Breast epithelium (tissue), 4 donors: ENCODE data around the gene RPS21. TPM values are rescaled to one million over a fixed set of nuclear protein-coding genes. Genes with fewer than 3 reads are reported as not detected.

Experiments used
- DNase-seq, 2 donors: peaks; one replicate each; pipeline ENCODE4 v3.0.0-alpha.2; 2019; ENCODE audit warnings: low spot score in 2 of 2
- H3K27ac ChIP-seq, 2 donors: fragments of 200-600 bp; sonication (generic) in 1 of 2; one replicate each; pipeline ENCODE4 v1.5.1; 2016 to 2019; ENCODE audit warnings: mild to moderate bottlenecking in 1 of 2
- H3K27me3 ChIP-seq, 2 donors: fragments of 200-600 bp; sonication (generic) in 1 of 2; one replicate each; pipeline versions ENCODE4 v1.5.1 to v1.6.0; 2017 to 2019; ENCODE audit warnings: control low read depth in 1 of 2, mild to moderate bottlenecking in 1 of 2
- H3K36me3 ChIP-seq: fragments of 200-600 bp; one replicate; pipeline ENCODE4 v1.5.1; 2019
- H3K4me1 ChIP-seq, 2 donors: fragments of 200-600 bp; sonication (generic); one replicate each; pipeline ENCODE4 v1.5.1; 2016 to 2019; ENCODE audit warnings: control low read depth in 1 of 2
- H3K4me3 ChIP-seq, 3 donors: fragments of 200-600 bp; sonication (generic); 1 replicate in 2 of 3; 2 replicates in 1 of 3; pipeline ENCODE4 v1.5.1; 2016 to 2019; ENCODE audit warnings: mild to moderate bottlenecking in 3 of 3, moderate library complexity in 2 of 3
- H3K9me3 ChIP-seq, 2 donors: fragments of 200-600 bp; sonication (generic) in 1 of 2; one replicate each; pipeline ENCODE4 v1.5.1; 2016 to 2019; ENCODE audit warnings: control low read depth in 1 of 2
- POLR2A ChIP-seq: fragments of 450-650 bp; IDR thresholded peaks from one replicate; pipeline ENCODE4 v1.6.1; 2016; ENCODE audit warnings: antibody characterized with exemption, mild to moderate bottlenecking, moderate library complexity
- POLR2AphosphoS5 ChIP-seq, 3 donors: sonication (generic); formaldehyde crosslinking; IDR thresholded peaks; one replicate each; pipeline ENCODE4 v1.6.1; 2017; ENCODE audit warnings: antibody characterized with exemption in 3 of 3
- intact Hi-C: fragments of 100-400 bp; cut with DNase I; formaldehyde crosslinking; loops from one replicate; pipeline ENCODE4 v1.15.1; 2023; ENCODE audit warnings: low total_unique reads
- total RNA-seq, 3 donors: library from RNA; depleted of rRNA; stranded (reverse); fragments of >200 nt; gene quantifications; one replicate each; pipeline ENCODE4 v1.1.0, GENCODE V29; 2016
- TF ChIP-seq, protein P1 (sequence below), 3 donors: fragments of 450-650 bp; IDR thresholded peaks; one replicate each; pipeline ENCODE4 v1.5.1; 2016 to 2017; ENCODE audit warnings: antibody characterized with exemption in 3 of 3, mild to moderate bottlenecking in 3 of 3, moderate library complexity in 3 of 3

The RPS21 gene
- total RNA-seq, 3 donors from 2014 or later, result 1,723 to 3,116 (median 2,974) TPM

DNA sequence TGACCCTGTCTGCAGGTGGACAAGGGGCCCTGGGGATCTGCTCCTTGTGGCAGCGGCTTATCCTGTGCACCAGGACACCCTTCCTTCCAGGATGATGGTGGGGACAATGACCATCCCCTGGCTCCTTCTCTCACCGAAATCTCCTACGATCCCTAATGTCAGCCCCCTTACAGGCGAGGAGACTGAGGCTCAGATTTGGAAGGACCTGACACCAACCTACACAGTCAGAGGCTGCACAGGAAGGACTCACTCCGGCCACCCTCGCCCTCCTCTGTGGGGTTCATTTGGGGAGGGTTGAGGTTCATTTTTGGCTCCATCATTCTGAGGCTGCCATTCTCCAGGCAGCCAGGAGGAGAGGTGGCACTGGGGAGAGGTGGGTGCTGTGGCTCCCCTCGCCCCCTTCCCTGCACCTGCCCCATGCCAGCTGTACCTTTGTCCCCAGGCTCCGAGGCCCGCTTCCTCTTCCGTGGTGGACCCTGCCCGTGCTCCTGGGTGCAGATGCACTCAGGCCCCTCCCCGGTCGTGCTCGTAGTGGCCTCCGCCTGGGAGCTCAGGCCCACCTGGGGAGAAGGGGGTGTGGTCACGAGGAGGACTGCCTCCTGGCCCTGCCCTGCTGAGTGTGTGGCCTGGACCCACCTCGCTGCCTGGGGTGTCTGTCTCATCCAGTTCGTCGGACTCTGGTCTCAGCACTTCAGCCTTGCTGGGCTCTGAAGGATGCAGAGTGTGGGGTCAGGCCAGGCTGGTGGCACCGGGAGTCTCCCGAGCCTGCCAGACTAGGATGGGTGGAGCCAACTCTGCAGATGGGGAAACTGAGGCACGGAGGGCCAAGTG, 25.5 kb downstream of the RPS21 start:
- intact Hi-C loops, result no loop called here

DNA sequence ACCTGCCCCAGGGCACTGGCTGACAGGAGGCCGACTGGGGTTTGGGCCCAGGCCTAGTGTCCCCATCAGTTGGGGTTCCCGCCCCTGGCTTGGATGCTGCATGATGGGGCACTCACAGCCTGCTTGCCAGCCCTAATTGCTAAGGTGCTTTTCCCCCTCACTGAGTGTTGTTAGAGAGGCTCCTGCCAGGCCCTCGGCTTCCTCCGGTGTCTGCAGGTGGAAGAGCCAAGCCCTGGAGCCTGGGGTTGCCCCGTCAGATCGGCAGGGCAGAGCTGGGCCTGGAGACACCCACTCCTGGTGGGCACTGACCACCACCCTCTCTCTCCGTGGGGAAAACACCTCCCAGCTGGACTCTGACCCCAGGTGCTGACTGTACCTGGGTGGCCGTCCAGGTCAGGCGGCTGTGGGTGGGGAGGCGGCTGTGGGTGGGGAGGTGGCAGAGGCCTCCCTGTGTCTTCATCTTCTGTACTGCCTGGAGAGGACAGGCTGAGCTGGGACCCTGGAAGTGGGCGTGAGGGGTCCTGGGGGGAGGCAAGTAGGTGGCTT, 26.2 kb downstream of the RPS21 start:
- TF ChIP-seq POLR2AphosphoS5 (IDR thresholded peaks at IDR 0.05), result no peak
- H3K9me3 ChIP-seq, result no peaks in the 10 kb centered on the region
- no peaks in the 10 kb centered on the region for H3K36me3 ChIP-seq
- intact Hi-C loops, result no loop called here
- H3K27ac ChIP-seq, result no peak overlapping the region
- H3K27me3 ChIP-seq, result peaks cover 0 to 4% of the 10 kb centered on the region in 2 donors
- DNase-seq, result no peak
- H3K4me3 ChIP-seq, result no peak overlapping the region
- peaks cover 0 to 20% of the 10 kb centered on the region in 2 donors for H3K4me1 ChIP-seq

More for the DNA sequence above, 25.5 kb downstream of the RPS21 start:
- Histone ChIP-seq H3K4me1 (peaks cover 3 to 20% of the 10 kb centered on the region in 2 donors), H3K27ac (no peak overlapping the region), H3K36me3 (no peaks in the 10 kb centered on the region), H3K9me3 (no peaks in the 10 kb centered on the region), H3K27me3 (peaks cover 0 to 4% of the 10 kb centered on the region in 2 donors), H3K4me3 (no peak overlapping the region)
- TF ChIP-seq POLR2AphosphoS5 (IDR thresholded peaks at IDR 0.05), result no peak
- no peak for TF ChIP-seq POLR2A
- TF ChIP-seq, protein P1, sequence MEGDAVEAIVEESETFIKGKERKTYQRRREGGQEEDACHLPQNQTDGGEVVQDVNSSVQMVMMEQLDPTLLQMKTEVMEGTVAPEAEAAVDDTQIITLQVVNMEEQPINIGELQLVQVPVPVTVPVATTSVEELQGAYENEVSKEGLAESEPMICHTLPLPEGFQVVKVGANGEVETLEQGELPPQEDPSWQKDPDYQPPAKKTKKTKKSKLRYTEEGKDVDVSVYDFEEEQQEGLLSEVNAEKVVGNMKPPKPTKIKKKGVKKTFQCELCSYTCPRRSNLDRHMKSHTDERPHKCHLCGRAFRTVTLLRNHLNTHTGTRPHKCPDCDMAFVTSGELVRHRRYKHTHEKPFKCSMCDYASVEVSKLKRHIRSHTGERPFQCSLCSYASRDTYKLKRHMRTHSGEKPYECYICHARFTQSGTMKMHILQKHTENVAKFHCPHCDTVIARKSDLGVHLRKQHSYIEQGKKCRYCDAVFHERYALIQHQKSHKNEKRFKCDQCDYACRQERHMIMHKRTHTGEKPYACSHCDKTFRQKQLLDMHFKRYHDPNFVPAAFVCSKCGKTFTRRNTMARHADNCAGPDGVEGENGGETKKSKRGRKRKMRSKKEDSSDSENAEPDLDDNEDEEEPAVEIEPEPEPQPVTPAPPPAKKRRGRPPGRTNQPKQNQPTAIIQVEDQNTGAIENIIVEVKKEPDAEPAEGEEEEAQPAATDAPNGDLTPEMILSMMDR (IDR thresholded peaks at IDR 0.05), result no peak
- DNase-seq, result no peak

DNA sequence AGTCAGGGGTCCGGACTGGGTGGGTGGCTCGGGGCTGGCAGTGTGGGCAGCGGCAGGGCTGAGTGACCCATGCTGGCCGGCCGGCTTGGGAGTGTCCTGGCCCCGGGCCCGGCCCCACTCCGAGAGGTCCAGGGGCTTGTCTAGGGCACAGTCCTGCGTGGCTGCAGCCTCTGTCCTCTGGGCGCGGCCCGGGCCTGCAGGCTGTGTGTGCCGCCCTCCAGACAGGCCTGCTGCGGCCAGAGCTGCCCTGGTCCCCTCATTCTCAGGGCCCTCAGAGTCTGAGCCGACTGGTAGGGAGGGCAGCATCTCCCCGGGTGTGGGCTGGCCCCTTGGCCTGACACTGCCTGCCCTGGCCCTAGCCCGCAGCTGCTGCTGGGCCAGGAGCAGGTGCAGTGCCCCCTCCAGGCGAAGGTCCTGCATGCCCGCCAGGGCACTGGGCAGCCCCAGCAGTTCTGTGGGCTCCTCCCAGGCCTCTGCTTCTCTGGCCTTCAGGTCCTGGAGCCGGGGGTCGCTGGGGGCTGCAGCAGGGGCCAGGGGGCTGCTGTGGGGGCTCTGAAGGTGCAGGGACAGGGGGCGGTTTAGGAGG, 27.1 kb downstream of the RPS21 start:
- Histone ChIP-seq H3K27ac (no peak overlapping the region), H3K9me3 (no peaks in the 10 kb centered on the region), H3K27me3 (peaks cover 0 to 4% of the 10 kb centered on the region in 2 donors), H3K4me3 (no peak overlapping the region), H3K4me1 (peaks cover 0 to 17% of the 10 kb centered on the region in 2 donors), H3K36me3 (no peaks in the 10 kb centered on the region)
- intact Hi-C loops, result no loop called here
- TF ChIP-seq POLR2A, result no peak
- TF ChIP-seq, protein P1 (IDR thresholded peaks at IDR 0.05), result no peak
- no peak for DNase-seq

DNA sequence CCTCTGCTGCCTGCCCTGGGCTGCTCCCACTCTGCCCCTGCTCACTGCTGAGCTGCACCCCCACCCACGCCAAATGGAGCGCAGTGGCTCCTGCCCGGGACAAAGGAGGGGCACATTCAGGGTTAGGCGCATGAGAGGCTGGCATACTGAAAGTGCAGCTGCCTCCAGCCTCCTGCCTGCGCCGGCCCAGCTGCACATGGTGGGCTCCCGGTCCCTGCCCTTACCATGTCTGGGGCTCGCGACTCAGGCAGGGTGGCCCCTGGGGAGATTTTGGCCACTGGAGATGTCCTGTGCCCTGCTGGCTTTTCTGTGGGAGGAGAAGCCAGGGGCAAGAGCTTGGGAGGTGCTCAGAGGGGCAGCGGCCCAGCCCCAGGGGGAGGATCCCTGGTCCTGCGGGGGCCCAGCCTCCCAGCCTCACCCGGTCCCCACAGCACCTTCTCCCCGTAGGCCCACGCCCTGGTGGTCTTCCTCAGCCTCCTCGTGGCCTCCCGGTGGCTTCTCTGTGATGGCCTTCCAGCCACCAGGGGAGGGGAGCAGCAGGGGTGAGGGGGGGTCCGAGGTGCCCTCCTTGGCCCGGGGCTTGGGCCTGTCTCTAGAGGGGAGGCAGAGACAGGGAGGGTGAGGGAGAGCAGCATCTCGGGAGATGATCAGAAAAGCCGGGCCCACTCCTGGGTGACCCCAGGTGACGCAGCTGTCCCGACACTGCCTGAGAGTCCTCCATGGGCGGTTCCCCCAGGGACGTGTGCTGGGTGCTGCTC, 28.6 kb downstream of the RPS21 start:
- Histone ChIP-seq H3K27me3 (peaks cover 0 to 4% of the 10 kb centered on the region in 2 donors), H3K4me3 (no peak overlapping the region), H3K9me3 (no peaks in the 10 kb centered on the region), H3K4me1 (peaks cover 0 to 1% of the 10 kb centered on the region in 2 donors), H3K36me3 (no peaks in the 10 kb centered on the region), H3K27ac (no peak overlapping the region)
- DNase-seq, result no peak
- TF ChIP-seq, protein P1 (IDR thresholded peaks at IDR 0.05), result no peak
- no peak for TF ChIP-seq POLR2A
- no peak for TF ChIP-seq POLR2AphosphoS5 (IDR thresholded peaks at IDR 0.05)
- intact Hi-C loops, result no loop called here

DNA sequence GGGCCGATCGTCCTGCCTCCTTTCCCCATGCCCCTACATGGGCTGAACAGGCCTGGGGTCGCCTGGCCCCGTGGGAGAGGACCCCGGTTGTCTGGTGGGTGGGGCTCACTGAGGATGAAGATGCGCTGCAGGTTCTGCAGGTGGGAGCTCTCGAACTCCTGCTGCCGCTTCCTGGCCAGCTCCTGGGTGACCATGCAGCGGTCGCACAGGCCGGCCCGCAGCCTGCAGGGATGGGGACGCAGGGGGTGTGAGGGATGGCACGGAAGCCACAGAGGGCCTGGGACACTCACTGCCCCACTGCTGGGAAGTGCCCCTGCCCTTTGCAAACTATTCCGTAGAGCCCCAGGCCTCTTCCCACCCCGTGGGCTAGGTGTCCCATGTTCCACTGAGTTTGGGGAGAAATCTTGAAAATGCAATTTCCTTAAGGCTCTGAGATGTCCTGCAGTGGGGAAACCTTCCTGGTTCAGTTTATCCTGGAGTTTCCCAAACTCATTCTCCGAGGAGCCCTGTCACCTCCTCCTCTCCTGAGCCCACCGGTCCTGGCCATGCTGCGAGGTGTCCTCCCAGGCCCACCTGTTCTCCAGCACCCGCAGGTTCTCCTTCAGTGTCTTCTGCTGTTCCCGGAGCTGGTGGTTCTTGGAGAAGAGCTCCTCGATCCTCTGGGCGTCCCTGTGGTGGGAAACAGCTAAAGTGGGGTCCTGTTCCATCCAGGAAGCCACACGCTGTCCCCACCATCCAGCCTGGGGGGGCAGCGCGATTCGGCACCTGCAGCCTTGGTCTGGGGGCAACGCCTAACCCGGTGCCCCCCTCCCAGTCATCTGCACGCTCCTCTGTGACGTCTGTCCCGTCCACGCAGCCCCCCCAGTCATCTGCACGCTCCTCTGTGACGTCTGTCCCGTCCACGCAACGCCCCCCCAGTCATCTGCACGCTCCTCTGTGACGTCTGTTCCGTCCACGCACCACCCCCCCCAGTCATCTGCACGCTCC, 30.0 kb downstream of the RPS21 start:
- no peaks in the 10 kb centered on the region for H3K9me3 ChIP-seq
- no peak for DNase-seq
- intact Hi-C loops, result no loop called here
- H3K4me1 ChIP-seq, result no peaks in the 10 kb centered on the region
- H3K27ac ChIP-seq, result no peak overlapping the region
- no peak overlapping the region for H3K4me3 ChIP-seq
- no peaks in the 10 kb centered on the region for H3K36me3 ChIP-seq
- H3K27me3 ChIP-seq, result peaks cover 0 to 4% of the 10 kb centered on the region in 2 donors
- TF ChIP-seq, protein P1 (IDR thresholded peaks at IDR 0.05), result no peak
- TF ChIP-seq POLR2AphosphoS5 (IDR thresholded peaks at IDR 0.05) (no peak), POLR2A (no peak)
